Measurements from ENCODE around the gene AJAP1. TPM values are rescaled to one million over a fixed set of nuclear protein-coding genes. Genes with fewer than 3 reads are reported as not detected.

AJAP1 gene
- total RNA-seq, 1 donor: under 0.01 TPM

DNA sequence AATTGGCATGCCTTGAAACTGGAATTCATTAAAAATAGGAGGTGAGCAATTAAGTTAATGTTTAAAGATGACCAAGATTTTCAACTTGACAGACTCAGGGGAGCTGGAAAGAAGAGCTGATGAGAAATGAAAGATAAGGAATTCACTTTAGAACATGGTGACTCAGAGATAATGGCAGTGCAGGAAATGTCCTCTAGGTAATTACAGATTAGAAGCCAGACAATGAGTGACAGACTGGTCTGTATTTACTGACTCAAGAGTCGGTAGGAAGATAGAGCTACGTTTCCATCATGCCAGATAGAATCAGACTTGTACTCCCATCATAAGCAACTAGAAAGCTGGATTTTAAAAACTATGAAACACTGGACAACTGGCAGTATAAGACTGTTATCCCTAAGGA, 151.6 kb downstream of the AJAP1 start:
- no peak overlapping the region for H3K4me3 ChIP-seq (ENCODE audit: low read depth, low read length)
- TF ChIP-seq, protein P1, sequence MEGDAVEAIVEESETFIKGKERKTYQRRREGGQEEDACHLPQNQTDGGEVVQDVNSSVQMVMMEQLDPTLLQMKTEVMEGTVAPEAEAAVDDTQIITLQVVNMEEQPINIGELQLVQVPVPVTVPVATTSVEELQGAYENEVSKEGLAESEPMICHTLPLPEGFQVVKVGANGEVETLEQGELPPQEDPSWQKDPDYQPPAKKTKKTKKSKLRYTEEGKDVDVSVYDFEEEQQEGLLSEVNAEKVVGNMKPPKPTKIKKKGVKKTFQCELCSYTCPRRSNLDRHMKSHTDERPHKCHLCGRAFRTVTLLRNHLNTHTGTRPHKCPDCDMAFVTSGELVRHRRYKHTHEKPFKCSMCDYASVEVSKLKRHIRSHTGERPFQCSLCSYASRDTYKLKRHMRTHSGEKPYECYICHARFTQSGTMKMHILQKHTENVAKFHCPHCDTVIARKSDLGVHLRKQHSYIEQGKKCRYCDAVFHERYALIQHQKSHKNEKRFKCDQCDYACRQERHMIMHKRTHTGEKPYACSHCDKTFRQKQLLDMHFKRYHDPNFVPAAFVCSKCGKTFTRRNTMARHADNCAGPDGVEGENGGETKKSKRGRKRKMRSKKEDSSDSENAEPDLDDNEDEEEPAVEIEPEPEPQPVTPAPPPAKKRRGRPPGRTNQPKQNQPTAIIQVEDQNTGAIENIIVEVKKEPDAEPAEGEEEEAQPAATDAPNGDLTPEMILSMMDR (IDR thresholded peaks at IDR 0.05; ENCODE audit: insufficient read depth, low read length): no peak
- no peak for DNase-seq (ENCODE audit: low read depth)

GRCh38 chr1:4820543-4820942, 166.1 kb downstream of the AJAP1 start:
- no peak for DNase-seq (ENCODE audit: low read depth)
- H3K4me3 ChIP-seq (ENCODE audit: low read depth, low read length): no peak overlapping the region
- TF ChIP-seq, protein P1 (IDR thresholded peaks at IDR 0.05; ENCODE audit: insufficient read depth, low read length): no peak

GRCh38 chr1:4825800-4826450, 171.5 kb downstream of the AJAP1 start:
- no peak for DNase-seq (ENCODE audit: low read depth)
- no peak overlapping the region for H3K4me3 ChIP-seq (ENCODE audit: low read depth, low read length)
- TF ChIP-seq, protein P1 (IDR thresholded peaks at IDR 0.05; ENCODE audit: insufficient read depth, low read length): no peak

GRCh38 chr1:4830707-4831106, 176.3 kb downstream of the AJAP1 start:
- DNase-seq (ENCODE audit: low read depth): no peak
- no peak overlapping the region for H3K4me3 ChIP-seq (ENCODE audit: low read depth, low read length)
- TF ChIP-seq, protein P1 (IDR thresholded peaks at IDR 0.05; ENCODE audit: insufficient read depth, low read length): no peak

DNA sequence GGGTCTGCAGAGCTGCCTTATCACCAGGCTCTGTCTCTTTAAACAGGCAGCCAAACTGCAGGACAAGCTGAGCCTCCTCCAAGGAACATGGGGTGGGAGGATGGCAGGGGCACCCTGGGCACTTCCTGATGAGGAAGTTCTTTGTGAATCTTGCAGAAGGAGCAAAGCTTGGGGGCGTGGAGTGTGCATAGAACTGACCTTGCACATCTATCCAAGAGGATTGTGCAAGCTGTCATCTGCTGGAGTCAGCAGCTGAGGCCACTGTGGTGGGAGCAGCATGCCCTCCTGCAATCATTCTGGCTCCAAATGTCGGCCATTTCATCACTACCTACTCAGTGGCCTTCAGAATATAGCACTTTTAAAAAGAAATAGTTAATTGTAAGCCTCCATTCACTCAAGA, 182.2 kb downstream of the AJAP1 start:
- H3K4me3 ChIP-seq (ENCODE audit: low read depth, low read length): no peak overlapping the region
- no peak for DNase-seq (ENCODE audit: low read depth)
- TF ChIP-seq, protein P1 (IDR thresholded peaks at IDR 0.05; ENCODE audit: insufficient read depth, low read length): no peak

GRCh38 chr1:4837031-4837600, 182.7 kb downstream of the AJAP1 start:
- TF ChIP-seq, protein P1 (IDR thresholded peaks at IDR 0.05; ENCODE audit: insufficient read depth, low read length): no peak
- no peak for DNase-seq (ENCODE audit: low read depth)
- no peak overlapping the region for H3K4me3 ChIP-seq (ENCODE audit: low read depth, low read length)

All from fibroblast of the aortic adventitia (primary cell).